Muscle layer of duodenum (tissue), 2 donors: Measurements from ENCODE around the gene CTNNA2.

Experiments used
- H3K27ac ChIP-seq: one replicate; pipeline ENCODE4 v1.7.0; 2013; ENCODE audit warnings: mild to moderate bottlenecking, low read length
- H3K27me3 ChIP-seq: one replicate; pipeline ENCODE4 v1.7.0; 2013; ENCODE audit warnings: low read depth, mild to moderate bottlenecking, control low read depth, low read length
- H3K36me3 ChIP-seq, 2 donors: one replicate each; pipeline ENCODE4 v1.7.0; 2013; ENCODE audit warnings: low read length in 2 of 2, control low read depth in 1 of 2, mild to moderate bottlenecking in 1 of 2; ENCODE audit not compliant: insufficient read depth in 2 of 2, control insufficient read depth in 1 of 2
- H3K4me1 ChIP-seq, 2 donors: one replicate each; pipeline ENCODE4 v1.7.0; 2013; ENCODE audit warnings: low read length in 2 of 2, mild to moderate bottlenecking in 2 of 2, control low read depth in 1 of 2, moderate library complexity in 1 of 2; ENCODE audit not compliant: insufficient read depth in 2 of 2, control insufficient read depth in 1 of 2
- H3K4me3 ChIP-seq, 2 donors: one replicate each; pipeline ENCODE4 v1.7.0; 2013; ENCODE audit warnings: low read length in 2 of 2, low read depth in 1 of 2, mild to moderate bottlenecking in 1 of 2
- H3K9me3 ChIP-seq, 2 donors: one replicate each; pipeline ENCODE4 v1.7.0; 2013; ENCODE audit warnings: low read length in 2 of 2, control low read depth in 1 of 2, mild to moderate bottlenecking in 1 of 2; ENCODE audit not compliant: control insufficient read depth in 1 of 2
- donor health status: healthy.

CTNNA2 gene

GRCh38 chr2:79966369-79966768 is 453.5 kb downstream of the CTNNA2 start:
- Histone ChIP-seq H3K4me1 (no peaks in the 10 kb centered on the region), H3K9me3 (no peaks in the 10 kb centered on the region), H3K27ac (no peak overlapping the region), H3K36me3 (no peaks in the 10 kb centered on the region), H3K4me3 (no peak overlapping the region), H3K27me3 (no peaks in the 10 kb centered on the region)

GRCh38 chr2:79966882-79967281 is 454.0 kb downstream of the CTNNA2 start:
- H3K4me3 ChIP-seq: no peak overlapping the region
- H3K27me3 ChIP-seq: no peaks in the 10 kb centered on the region
- no peaks in the 10 kb centered on the region for H3K4me1 ChIP-seq
- H3K27ac ChIP-seq: no peak overlapping the region
- no peaks in the 10 kb centered on the region for H3K36me3 ChIP-seq
- H3K9me3 ChIP-seq: no peaks in the 10 kb centered on the region

- no peak overlapping the region for H3K27ac ChIP-seq
These were observed 459.0 kb downstream of the CTNNA2 start for GRCh38 chr2:79971807-79972206.

GRCh38 chr2:79972661-79973060 is 459.8 kb downstream of the CTNNA2 start:
- Histone ChIP-seq H3K4me1 (no peaks in the 10 kb centered on the region), H3K36me3 (no peaks in the 10 kb centered on the region), H3K9me3 (no peaks in the 10 kb centered on the region), H3K4me3 (no peak overlapping the region), H3K27ac (no peak overlapping the region), H3K27me3 (no peaks in the 10 kb centered on the region)

More at GRCh38 chr2:79971807-79972206, 459.0 kb downstream of the CTNNA2 start:
- no peaks in the 10 kb centered on the region for H3K27me3 ChIP-seq
- no peak overlapping the region for H3K4me3 ChIP-seq
- no peaks in the 10 kb centered on the region for H3K9me3 ChIP-seq
- no peaks in the 10 kb centered on the region for H3K36me3 ChIP-seq
- H3K4me1 ChIP-seq: no peaks in the 10 kb centered on the region

GRCh38 chr2:79975791-79976565 is 463.1 kb downstream of the CTNNA2 start:
- Histone ChIP-seq H3K27ac (no peak overlapping the region), H3K9me3 (no peaks in the 10 kb centered on the region), H3K4me3 (no peak overlapping the region), H3K36me3 (no peaks in the 10 kb centered on the region), H3K27me3 (no peaks in the 10 kb centered on the region), H3K4me1 (no peaks in the 10 kb centered on the region)

GRCh38 chr2:79977792-79978191 is 464.9 kb downstream of the CTNNA2 start:
- no peaks in the 10 kb centered on the region for H3K27me3 ChIP-seq
- H3K4me3 ChIP-seq: no peak overlapping the region
- no peaks in the 10 kb centered on the region for H3K9me3 ChIP-seq
- H3K27ac ChIP-seq: no peak overlapping the region
- H3K36me3 ChIP-seq: no peaks in the 10 kb centered on the region
- no peaks in the 10 kb centered on the region for H3K4me1 ChIP-seq

GRCh38 chr2:79980116-79980515 is 467.3 kb downstream of the CTNNA2 start:
- Histone ChIP-seq H3K4me1 (no peaks in the 10 kb centered on the region), H3K4me3 (no peak overlapping the region), H3K27ac (no peak overlapping the region), H3K36me3 (no peaks in the 10 kb centered on the region), H3K9me3 (no peaks in the 10 kb centered on the region), H3K27me3 (no peaks in the 10 kb centered on the region)

- H3K36me3 ChIP-seq: no peaks in the 10 kb centered on the region
- H3K4me1 ChIP-seq: no peaks in the 10 kb centered on the region
- H3K4me3 ChIP-seq: no peak overlapping the region
- no peak overlapping the region for H3K27ac ChIP-seq
- no peaks in the 10 kb centered on the region for H3K27me3 ChIP-seq
- H3K9me3 ChIP-seq: no peaks in the 10 kb centered on the region
These were observed 468.0 kb downstream of the CTNNA2 start for GRCh38 chr2:79980816-79981215.

- no peaks in the 10 kb centered on the region for H3K4me1 ChIP-seq
- no peaks in the 10 kb centered on the region for H3K36me3 ChIP-seq
- H3K27me3 ChIP-seq: no peaks in the 10 kb centered on the region
- no peak overlapping the region for H3K27ac ChIP-seq
- no peak overlapping the region for H3K4me3 ChIP-seq
- H3K9me3 ChIP-seq: no peaks in the 10 kb centered on the region
These were observed 468.5 kb downstream of the CTNNA2 start for GRCh38 chr2:79981316-79981715.

- H3K4me1 ChIP-seq: no peaks in the 10 kb centered on the region
- H3K9me3 ChIP-seq: no peaks in the 10 kb centered on the region
- H3K4me3 ChIP-seq: no peak overlapping the region
- no peaks in the 10 kb centered on the region for H3K36me3 ChIP-seq
- no peak overlapping the region for H3K27ac ChIP-seq
- H3K27me3 ChIP-seq: no peaks in the 10 kb centered on the region
These were observed 469.6 kb downstream of the CTNNA2 start for GRCh38 chr2:79982445-79982844.

GRCh38 chr2:79984476-79984875 is 471.6 kb downstream of the CTNNA2 start:
- Histone ChIP-seq H3K27ac (no peak overlapping the region), H3K27me3 (no peaks in the 10 kb centered on the region), H3K9me3 (no peaks in the 10 kb centered on the region), H3K36me3 (no peaks in the 10 kb centered on the region), H3K4me3 (no peak overlapping the region), H3K4me1 (no peaks in the 10 kb centered on the region)

- no peaks in the 10 kb centered on the region for H3K36me3 ChIP-seq
- H3K4me3 ChIP-seq: no peak overlapping the region
- no peaks in the 10 kb centered on the region for H3K4me1 ChIP-seq
These were observed 472.3 kb downstream of the CTNNA2 start for GRCh38 chr2:79985145-79985544.

More at GRCh38 chr2:79985145-79985544, 472.3 kb downstream of the CTNNA2 start:
- H3K9me3 ChIP-seq: no peaks in the 10 kb centered on the region
- no peaks in the 10 kb centered on the region for H3K27me3 ChIP-seq
- no peak overlapping the region for H3K27ac ChIP-seq
